Liver (tissue), 9 donors: ENCODE data around the gene WFDC11. TPM values are rescaled to one million over a fixed set of nuclear protein-coding genes. Genes with fewer than 3 reads are reported as not detected.

Source experiments
- DNase-seq: peaks from one replicate; pipeline ENCODE4 v3.0.0-alpha.2; 2017; ENCODE audit warnings: low spot score
- H3K27ac ChIP-seq, 2 donors: one replicate each; pipeline ENCODE4 v1.7.0; 2013; ENCODE audit warnings: inconsistent platforms in 2 of 2, low read length in 2 of 2, control low read depth in 1 of 2, low read depth in 1 of 2, mild to moderate bottlenecking in 1 of 2
- H3K27me3 ChIP-seq, 4 donors: one replicate each; pipeline versions ENCODE4 v1.6.1 to v1.7.0; 2013; ENCODE audit warnings: low read length in 3 of 4, inconsistent platforms in 1 of 4, mild to moderate bottlenecking in 1 of 4, moderate library complexity in 1 of 4; ENCODE audit not compliant: control insufficient read depth in 4 of 4, insufficient read depth in 4 of 4
- H3K36me3 ChIP-seq, 4 donors: one replicate each; pipeline versions ENCODE4 v1.6.1 to v1.7.0; 2013; ENCODE audit warnings: low read length in 3 of 4, mild to moderate bottlenecking in 3 of 4, low read depth in 1 of 4, moderate library complexity in 1 of 4; ENCODE audit not compliant: control insufficient read depth in 4 of 4, insufficient read depth in 3 of 4
- H3K4me1 ChIP-seq, 4 donors: one replicate each; pipeline versions ENCODE4 v1.6.1 to v1.7.0; 2013; ENCODE audit warnings: low read length in 3 of 4, mild to moderate bottlenecking in 3 of 4, moderate library complexity in 1 of 4; ENCODE audit not compliant: control insufficient read depth in 4 of 4, insufficient read depth in 4 of 4
- H3K4me3 ChIP-seq, 3 donors: one replicate each; pipeline versions ENCODE4 v1.6.1 to v1.7.0; 2013; ENCODE audit warnings: low read length in 3 of 3, control low read depth in 1 of 3, low read depth in 1 of 3, mild to moderate bottlenecking in 1 of 3
- H3K9ac ChIP-seq, 2 donors: one replicate each; pipeline ENCODE4 v1.7.0; 2013; ENCODE audit warnings: low read length in 2 of 2, mild to moderate bottlenecking in 2 of 2, moderate library complexity in 2 of 2, control low read depth in 1 of 2, low read depth in 1 of 2
- H3K9me3 ChIP-seq, 4 donors: one replicate each; pipeline versions ENCODE4 v1.6.1 to v1.7.0; 2013; ENCODE audit warnings: low read length in 3 of 4; ENCODE audit not compliant: control insufficient read depth in 4 of 4
- EGR1 ChIP-seq, 2 donors: IDR thresholded peaks; 2 replicates each; pipeline ENCODE4 v1.6.1; 2016 to 2018; ENCODE audit warnings: antibody characterized with exemption in 2 of 2, low read depth in 2 of 2
- FOXA1 ChIP-seq: IDR thresholded peaks from 2 replicates; pipeline ENCODE4 v1.6.1; 2016; ENCODE audit warnings: antibody characterized with exemption
- FOXA2 ChIP-seq: IDR thresholded peaks from 2 replicates; pipeline ENCODE4 v1.6.1; 2016; ENCODE audit warnings: antibody characterized with exemption
- GABPA ChIP-seq, 2 donors: IDR thresholded peaks in 1 of 2; conservative IDR thresholded peaks in 1 of 2; 2 replicates each; pipeline ENCODE4 v1.6.1; 2016; ENCODE audit warnings: antibody characterized with exemption in 2 of 2, mild to moderate bottlenecking in 1 of 2, moderate library complexity in 1 of 2
- HNF4A ChIP-seq, 2 donors: conservative IDR thresholded peaks; 2 replicates each; pipeline ENCODE4 v1.6.1; 2016; ENCODE audit warnings: antibody characterized with exemption in 2 of 2, mild to moderate bottlenecking in 2 of 2
- HNF4G ChIP-seq: IDR thresholded peaks from 2 replicates; pipeline ENCODE4 v1.6.1; 2016; ENCODE audit warnings: antibody characterized with exemption
- JUND ChIP-seq, 2 donors: IDR thresholded peaks; 2 replicates each; pipeline ENCODE4 v1.6.1; 2016; ENCODE audit warnings: antibody characterized with exemption in 2 of 2
- RAD21 ChIP-seq, 2 donors: IDR thresholded peaks; 2 replicates each; pipeline ENCODE4 v1.6.1; 2016; ENCODE audit warnings: antibody characterized with exemption in 2 of 2, mild to moderate bottlenecking in 2 of 2
- RXRA ChIP-seq, 2 donors: IDR thresholded peaks; 2 replicates each; pipeline ENCODE4 v1.6.1; 2017 to 2018; ENCODE audit warnings: antibody characterized with exemption in 2 of 2, mild to moderate bottlenecking in 1 of 2
- SP1 ChIP-seq: IDR thresholded peaks from 2 replicates; pipeline ENCODE4 v1.6.1; 2018; ENCODE audit warnings: antibody characterized with exemption, mild to moderate bottlenecking
- TAF1 ChIP-seq: conservative IDR thresholded peaks from 2 replicates; pipeline ENCODE4 v1.6.1; 2016; ENCODE audit warnings: antibody characterized with exemption, mild to moderate bottlenecking
- WGBS: extraction: QIAGEN DNeasy Blood & Tissue Kit; methylation state at CpG from one replicate; pipeline ENCODE4 v1.1.7; 2013; 5-methylcytosine and 5-hydroxymethylcytosine counted together
- polyA plus RNA-seq, 2 donors: library from polyadenylated mRNA; stranded (reverse) in 1 of 2; unstranded in 1 of 2; fragments of 200-250 nt in 1 of 2; fragments of >200 nt in 1 of 2; fragmentation: Nextera tagmentation in 1 of 2; extraction: Ambion mirVana in 1 of 2; gene quantifications; one replicate each; pipeline versions ENCODE4 v1.2.1 to v1.2.3, GENCODE V29; 2013 to 2015
- total RNA-seq, 2 donors: library from RNA; depleted of rRNA; stranded (reverse); fragments of >200 nt; gene quantifications; one replicate each; pipeline ENCODE4 v1.2.3, GENCODE V29; 2014
- TF ChIP-seq, protein P1 (sequence below): IDR thresholded peaks from 2 replicates; pipeline ENCODE4 v1.6.1; 2016; ENCODE audit warnings: antibody characterized with exemption
- TF ChIP-seq, protein P2 (sequence below): IDR thresholded peaks from 2 replicates; pipeline ENCODE4 v1.6.1; 2016; ENCODE audit warnings: antibody characterized with exemption
- TF ChIP-seq, protein P3 (sequence below): fragments of 150-350 bp; IDR thresholded peaks from 2 replicates; pipeline ENCODE4 v1.5.1; 2017; ENCODE audit warnings: improper control_type of control experiment, low read depth, low read length; ENCODE audit not compliant: missing input control
- TF ChIP-seq, protein P4 (sequence below): IDR thresholded peaks from 2 replicates; pipeline ENCODE4 v1.6.1; 2016; ENCODE audit warnings: antibody characterized with exemption
- TF ChIP-seq, protein P5 (sequence below): IDR thresholded peaks from 2 replicates; pipeline ENCODE4 v1.6.1; 2016; ENCODE audit warnings: antibody characterized with exemption, mild to moderate bottlenecking
- donor health status: healthy.
- donor health status: healthy.
- donor health status: healthy.
- donor health status: healthy.
- donor health status: healthy.

The WFDC11 gene
- total and polyA plus RNA-seq, 4 donors = not detected

DNA sequence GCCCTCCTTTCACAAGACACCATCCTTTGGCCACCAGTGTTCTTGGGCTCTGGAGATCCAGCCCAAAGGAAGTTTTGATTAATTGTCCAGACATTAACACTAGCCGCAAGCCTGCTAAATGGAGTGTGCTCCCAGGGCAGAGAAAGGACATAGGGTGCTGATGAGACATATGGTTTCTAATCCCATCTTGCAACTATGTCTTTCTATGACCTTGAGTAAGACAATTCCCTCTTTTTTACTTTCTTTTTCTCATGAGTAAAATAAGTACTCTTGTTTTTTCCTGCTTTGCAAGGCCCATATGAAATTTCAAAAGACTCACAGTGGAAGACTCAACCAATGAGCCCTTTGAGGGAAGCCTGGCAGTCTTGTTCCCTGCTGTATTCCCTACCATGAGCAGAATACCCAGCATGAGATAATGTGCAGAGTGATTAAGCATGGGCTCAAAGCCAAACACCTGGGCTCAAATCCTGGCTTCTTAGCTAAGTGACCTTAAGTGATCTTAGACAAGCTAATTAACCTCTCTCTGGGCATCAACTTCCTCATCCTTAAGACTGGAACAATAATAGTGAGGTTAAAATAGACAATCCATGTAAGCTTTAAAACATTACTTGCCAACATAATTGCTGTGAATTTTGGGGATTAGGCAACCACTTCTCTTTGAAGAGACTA, 35.1 kb upstream of the WFDC11 start, which contains the start of gene WFDC10B:
WFDC10B (minus strand) TSS at position 51 of the 669 bp plus-strand sequence. CDS start 19,027 bp downstream, outside the sequence.
- no peak for DNase-seq
- H3K27ac ChIP-seq = no peak within 1 kb of the TSS
- no peaks in the 10 kb centered on the region for H3K36me3 ChIP-seq
- H3K9me3 ChIP-seq = no peaks in the 10 kb centered on the region
- H3K27me3 ChIP-seq = no peaks in the 10 kb centered on the region
- TF ChIP-seq RXRA (IDR thresholded peaks at IDR 0.05) (no peak), FOXA2 (no peak), HNF4A (conservative IDR thresholded peaks at IDR 0.05) (no peak), FOXA1 (no peak), HNF4G (no peak), TAF1 (no peak), RAD21 (IDR thresholded peaks at IDR 0.05) (no peak), GABPA (IDR thresholded peaks at IDR 0.05 in 1 of 2, conservative IDR thresholded peaks at IDR 0.05 in 1 of 2) (no peak), SP1 (no peak)
- TF ChIP-seq, protein P1, sequence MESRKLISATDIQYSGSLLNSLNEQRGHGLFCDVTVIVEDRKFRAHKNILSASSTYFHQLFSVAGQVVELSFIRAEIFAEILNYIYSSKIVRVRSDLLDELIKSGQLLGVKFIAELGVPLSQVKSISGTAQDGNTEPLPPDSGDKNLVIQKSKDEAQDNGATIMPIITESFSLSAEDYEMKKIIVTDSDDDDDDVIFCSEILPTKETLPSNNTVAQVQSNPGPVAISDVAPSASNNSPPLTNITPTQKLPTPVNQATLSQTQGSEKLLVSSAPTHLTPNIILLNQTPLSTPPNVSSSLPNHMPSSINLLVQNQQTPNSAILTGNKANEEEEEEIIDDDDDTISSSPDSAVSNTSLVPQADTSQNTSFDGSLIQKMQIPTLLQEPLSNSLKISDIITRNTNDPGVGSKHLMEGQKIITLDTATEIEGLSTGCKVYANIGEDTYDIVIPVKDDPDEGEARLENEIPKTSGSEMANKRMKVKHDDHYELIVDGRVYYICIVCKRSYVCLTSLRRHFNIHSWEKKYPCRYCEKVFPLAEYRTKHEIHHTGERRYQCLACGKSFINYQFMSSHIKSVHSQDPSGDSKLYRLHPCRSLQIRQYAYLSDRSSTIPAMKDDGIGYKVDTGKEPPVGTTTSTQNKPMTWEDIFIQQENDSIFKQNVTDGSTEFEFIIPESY = no peak
- TF ChIP-seq, protein P2, sequence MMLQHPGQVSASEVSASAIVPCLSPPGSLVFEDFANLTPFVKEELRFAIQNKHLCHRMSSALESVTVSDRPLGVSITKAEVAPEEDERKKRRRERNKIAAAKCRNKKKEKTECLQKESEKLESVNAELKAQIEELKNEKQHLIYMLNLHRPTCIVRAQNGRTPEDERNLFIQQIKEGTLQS = no peak
- TF ChIP-seq, protein P3, sequence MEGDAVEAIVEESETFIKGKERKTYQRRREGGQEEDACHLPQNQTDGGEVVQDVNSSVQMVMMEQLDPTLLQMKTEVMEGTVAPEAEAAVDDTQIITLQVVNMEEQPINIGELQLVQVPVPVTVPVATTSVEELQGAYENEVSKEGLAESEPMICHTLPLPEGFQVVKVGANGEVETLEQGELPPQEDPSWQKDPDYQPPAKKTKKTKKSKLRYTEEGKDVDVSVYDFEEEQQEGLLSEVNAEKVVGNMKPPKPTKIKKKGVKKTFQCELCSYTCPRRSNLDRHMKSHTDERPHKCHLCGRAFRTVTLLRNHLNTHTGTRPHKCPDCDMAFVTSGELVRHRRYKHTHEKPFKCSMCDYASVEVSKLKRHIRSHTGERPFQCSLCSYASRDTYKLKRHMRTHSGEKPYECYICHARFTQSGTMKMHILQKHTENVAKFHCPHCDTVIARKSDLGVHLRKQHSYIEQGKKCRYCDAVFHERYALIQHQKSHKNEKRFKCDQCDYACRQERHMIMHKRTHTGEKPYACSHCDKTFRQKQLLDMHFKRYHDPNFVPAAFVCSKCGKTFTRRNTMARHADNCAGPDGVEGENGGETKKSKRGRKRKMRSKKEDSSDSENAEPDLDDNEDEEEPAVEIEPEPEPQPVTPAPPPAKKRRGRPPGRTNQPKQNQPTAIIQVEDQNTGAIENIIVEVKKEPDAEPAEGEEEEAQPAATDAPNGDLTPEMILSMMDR = no peak
- TF ChIP-seq, protein P4, sequence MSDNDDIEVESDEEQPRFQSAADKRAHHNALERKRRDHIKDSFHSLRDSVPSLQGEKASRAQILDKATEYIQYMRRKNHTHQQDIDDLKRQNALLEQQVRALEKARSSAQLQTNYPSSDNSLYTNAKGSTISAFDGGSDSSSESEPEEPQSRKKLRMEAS = no peak
- H3K4me1 ChIP-seq = no peaks in the 10 kb centered on the region
- WGBS = 95% methylated on average over 1 of the region's 1 CpG
- no peak within 1 kb of the TSS for H3K9ac ChIP-seq
- no peak within 1 kb of the TSS for H3K4me3 ChIP-seq

DNA sequence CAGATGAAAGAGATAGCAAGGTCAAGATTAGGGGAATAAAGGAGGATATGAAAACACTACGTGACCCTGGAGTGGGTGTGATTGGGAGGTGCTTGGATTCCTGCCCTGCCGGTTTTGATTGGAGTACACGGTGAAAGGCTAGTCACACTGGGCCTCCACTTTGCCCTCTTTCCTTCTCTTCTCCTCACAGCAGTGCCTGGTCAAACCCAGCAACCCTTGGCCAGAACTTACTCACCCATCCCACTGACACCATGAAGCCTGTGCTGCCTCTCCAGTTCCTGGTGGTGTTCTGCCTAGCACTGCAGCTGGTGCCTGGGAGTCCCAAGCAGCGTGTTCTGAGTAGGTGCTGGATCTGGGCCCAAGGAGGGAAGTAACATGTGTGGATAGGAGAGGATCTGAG, 31.8 kb upstream of the WFDC11 start, which contains the start of gene WFDC13:
WFDC13 (plus strand) TSS at position 166 of the 400 bp plus-strand sequence; CDS start at position 252, 86 bp downstream.
- no peaks in the 10 kb centered on the region for H3K9me3 ChIP-seq
- WGBS = 75% methylated on average over 4 of the region's 4 CpGs
- no peaks in the 10 kb centered on the region for H3K4me1 ChIP-seq
- H3K36me3 ChIP-seq = no peaks in the 10 kb centered on the region
- DNase-seq = no peak
- no peak within 1 kb of the TSS for H3K27ac ChIP-seq
- H3K9ac ChIP-seq = no peak within 1 kb of the TSS
- TF ChIP-seq FOXA2 = no peak
- no peak for TF ChIP-seq GABPA (IDR thresholded peaks at IDR 0.05 in 1 of 2, conservative IDR thresholded peaks at IDR 0.05 in 1 of 2)
- TF ChIP-seq JUND (IDR thresholded peaks at IDR 0.05) = no peak
- no peak for TF ChIP-seq EGR1 (IDR thresholded peaks at IDR 0.05; ENCODE audit: low read depth in 2 of 2)
- TF ChIP-seq, protein P4 = no peak
- TF ChIP-seq, protein P5, sequence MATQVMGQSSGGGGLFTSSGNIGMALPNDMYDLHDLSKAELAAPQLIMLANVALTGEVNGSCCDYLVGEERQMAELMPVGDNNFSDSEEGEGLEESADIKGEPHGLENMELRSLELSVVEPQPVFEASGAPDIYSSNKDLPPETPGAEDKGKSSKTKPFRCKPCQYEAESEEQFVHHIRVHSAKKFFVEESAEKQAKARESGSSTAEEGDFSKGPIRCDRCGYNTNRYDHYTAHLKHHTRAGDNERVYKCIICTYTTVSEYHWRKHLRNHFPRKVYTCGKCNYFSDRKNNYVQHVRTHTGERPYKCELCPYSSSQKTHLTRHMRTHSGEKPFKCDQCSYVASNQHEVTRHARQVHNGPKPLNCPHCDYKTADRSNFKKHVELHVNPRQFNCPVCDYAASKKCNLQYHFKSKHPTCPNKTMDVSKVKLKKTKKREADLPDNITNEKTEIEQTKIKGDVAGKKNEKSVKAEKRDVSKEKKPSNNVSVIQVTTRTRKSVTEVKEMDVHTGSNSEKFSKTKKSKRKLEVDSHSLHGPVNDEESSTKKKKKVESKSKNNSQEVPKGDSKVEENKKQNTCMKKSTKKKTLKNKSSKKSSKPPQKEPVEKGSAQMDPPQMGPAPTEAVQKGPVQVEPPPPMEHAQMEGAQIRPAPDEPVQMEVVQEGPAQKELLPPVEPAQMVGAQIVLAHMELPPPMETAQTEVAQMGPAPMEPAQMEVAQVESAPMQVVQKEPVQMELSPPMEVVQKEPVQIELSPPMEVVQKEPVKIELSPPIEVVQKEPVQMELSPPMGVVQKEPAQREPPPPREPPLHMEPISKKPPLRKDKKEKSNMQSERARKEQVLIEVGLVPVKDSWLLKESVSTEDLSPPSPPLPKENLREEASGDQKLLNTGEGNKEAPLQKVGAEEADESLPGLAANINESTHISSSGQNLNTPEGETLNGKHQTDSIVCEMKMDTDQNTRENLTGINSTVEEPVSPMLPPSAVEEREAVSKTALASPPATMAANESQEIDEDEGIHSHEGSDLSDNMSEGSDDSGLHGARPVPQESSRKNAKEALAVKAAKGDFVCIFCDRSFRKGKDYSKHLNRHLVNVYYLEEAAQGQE = no peak
- no peak for TF ChIP-seq FOXA1
- TF ChIP-seq, protein P1 = no peak
- no peak for TF ChIP-seq HNF4A (conservative IDR thresholded peaks at IDR 0.05)
- no peak for TF ChIP-seq TAF1
- TF ChIP-seq, protein P2 = no peak
- no peaks in the 10 kb centered on the region for H3K27me3 ChIP-seq
- no peak within 1 kb of the TSS for H3K4me3 ChIP-seq
